Measurements from ENCODE around the gene TPSG1. TPM values are rescaled to one million over a fixed set of nuclear protein-coding genes. Genes with fewer than 3 reads are reported as not detected.
"Not testable (repeated sequence)": the region's sequence is repeated elsewhere in the genome, so short reads cannot be mapped to it uniquely, and the experiment has no call there.

Gene TPSG1
- total RNA-seq (2014; rRNA removed; shearing (Covaris generic)) = not detected in 2 replicates

- no peak for DNase-seq (ENCODE audit: low read depth)
Observed at GRCh38 chr16:1225051-1225451, at the start of gene TPSG1. TPSG1 (minus strand) TSS chr16:1225268; CDS start chr16:1225252, 16 bp downstream.

- DNase-seq (ENCODE audit: low read depth) = no peak
Observed at GRCh38 chr16:1274767-1275166, 49.7 kb upstream of the TPSG1 start.

- DNase-seq (ENCODE audit: low read depth) = no peak
Observed at GRCh38 chr16:1273816-1274215, 48.7 kb upstream of the TPSG1 start.

GRCh38 chr16:1272453-1273198, 47.6 kb upstream of the TPSG1 start:
- DNase-seq (ENCODE audit: low read depth) = no peak

- DNase-seq (ENCODE audit: low read depth) = not testable (repeated sequence)
Observed at GRCh38 chr16:1271724-1272413, 46.8 kb upstream of the TPSG1 start.

GRCh38 chr16:1271380-1271723, 46.3 kb upstream of the TPSG1 start:
- no peak for DNase-seq (ENCODE audit: low read depth)

- not testable (repeated sequence) for DNase-seq (ENCODE audit: low read depth)
Observed at GRCh38 chr16:1269418-1269817, 44.4 kb upstream of the TPSG1 start.

GRCh38 chr16:1265826-1266225, 40.8 kb upstream of the TPSG1 start:
- DNase-seq (ENCODE audit: low read depth) = no peak

GRCh38 chr16:1265090-1265630, 40.1 kb upstream of the TPSG1 start:
- DNase-seq (ENCODE audit: low read depth) = no peak

- DNase-seq (ENCODE audit: low read depth) = no peak
Observed at GRCh38 chr16:1264345-1265089, 39.4 kb upstream of the TPSG1 start.

GRCh38 chr16:1263591-1264344, 38.7 kb upstream of the TPSG1 start:
- no peak for DNase-seq (ENCODE audit: low read depth)

- no peak for DNase-seq (ENCODE audit: low read depth)
Observed at GRCh38 chr16:1262846-1263221, 37.8 kb upstream of the TPSG1 start.

GRCh38 chr16:1262210-1262845, 37.3 kb upstream of the TPSG1 start:
- no peak for DNase-seq (ENCODE audit: low read depth)

GRCh38 chr16:1261131-1261892, 36.2 kb upstream of the TPSG1 start:
- peak; percentile 36 for DNase-seq (ENCODE audit: low read depth)

GRCh38 chr16:1260101-1260680, 35.1 kb upstream of the TPSG1 start:
- no peak for DNase-seq (ENCODE audit: low read depth)

- DNase-seq (ENCODE audit: low read depth) = no peak
Observed at GRCh38 chr16:1259760-1260068, 34.6 kb upstream of the TPSG1 start.

GRCh38 chr16:1258906-1259759, 34.1 kb upstream of the TPSG1 start:
- DNase-seq (ENCODE audit: low read depth) = no peak

GRCh38 chr16:1258225-1258600, 33.1 kb upstream of the TPSG1 start:
- peak; percentile 11 for DNase-seq (ENCODE audit: low read depth)

- no peak for DNase-seq (ENCODE audit: low read depth)
Observed at GRCh38 chr16:1257561-1258224, 32.6 kb upstream of the TPSG1 start.

Measured in M059J (cell line).